CD14-positive monocyte (primary cell): ENCODE measurements around the gene SNX19. TPM values are rescaled to one million over a fixed set of nuclear protein-coding genes. Genes with fewer than 3 reads are reported as not detected.

Experiments
- DNase-seq, 3 donors: peaks; one replicate each; pipeline ENCODE4 v3.0.0-alpha.2; 2011 to 2022
- H2AFZ ChIP-seq: 2 replicates; pipeline ENCODE4 v1.6.0; 2012; ENCODE audit warnings: mild to moderate bottlenecking, low read depth, low read length, inconsistent platforms; ENCODE audit not compliant: insufficient read depth, poor library complexity, severe bottlenecking
- H3K27ac ChIP-seq, 2 donors: 1 replicate in 1 of 2; 2 replicates in 1 of 2; pipeline ENCODE4 v1.5.1; 2012 to 2013; ENCODE audit warnings: low read length in 2 of 2, control low read depth in 1 of 2, inconsistent platforms in 1 of 2, low read depth in 1 of 2, mild to moderate bottlenecking in 1 of 2
- H3K27me3 ChIP-seq, 2 donors: one replicate each; pipeline versions ENCODE4 v1.6.0 to v1.6.1; 2011 to 2013; ENCODE audit warnings: low read length in 2 of 2; ENCODE audit not compliant: control insufficient read depth in 2 of 2, insufficient read depth in 2 of 2
- H3K36me3 ChIP-seq, 2 donors: replicated peaks in 1 of 2; 1 replicate in 1 of 2; 2 replicates in 1 of 2; pipeline versions ENCODE4 v1.5.1 to v1.6.1; 2012 to 2013; ENCODE audit warnings: low read length in 2 of 2, control low read depth in 1 of 2, inconsistent platforms in 1 of 2, mild to moderate bottlenecking in 1 of 2; ENCODE audit not compliant: insufficient read depth in 2 of 2, control insufficient read depth in 1 of 2
- H3K4me1 ChIP-seq, 2 donors: 1 replicate in 1 of 2; 2 replicates in 1 of 2; pipeline versions ENCODE4 v1.5.1 to v1.6.1; 2012 to 2013; ENCODE audit warnings: low read length in 2 of 2, control low read depth in 1 of 2, inconsistent platforms in 1 of 2, mild to moderate bottlenecking in 1 of 2, moderate library complexity in 1 of 2; ENCODE audit not compliant: insufficient read depth in 2 of 2, control insufficient read depth in 1 of 2
- H3K4me2 ChIP-seq: replicated peaks from 2 replicates; pipeline ENCODE3; 2012; ENCODE audit warnings: low read length, moderate library complexity, mild to moderate bottlenecking; ENCODE audit not compliant: poor library complexity, severe bottlenecking; ENCODE audit errors: extremely low read depth
- H3K4me3 ChIP-seq, 3 experiments: fragments of 200-600 bp in 1 of 3; sonication (generic) in 1 of 3; replicated peaks in 1 of 3; 1 replicate in 2 of 3; 2 replicates in 1 of 3; pipeline ENCODE4 v1.5.1; 2011 to 2013; ENCODE audit warnings: low read length in 3 of 3, mild to moderate bottlenecking in 3 of 3, control low read depth in 2 of 3, low read depth in 2 of 3, inconsistent platforms in 1 of 3, moderate library complexity in 1 of 3
- H3K79me2 ChIP-seq: 2 replicates; pipeline ENCODE4 v1.6.0; 2012; ENCODE audit warnings: mild to moderate bottlenecking, control low read depth, inconsistent platforms, low read length, moderate library complexity; ENCODE audit not compliant: insufficient read depth
- H3K9ac ChIP-seq: 2 replicates; pipeline ENCODE4 v1.6.0; 2017; ENCODE audit warnings: low read length, mild to moderate bottlenecking; ENCODE audit not compliant: insufficient read depth, poor library complexity, severe bottlenecking
- H3K9me3 ChIP-seq, 2 donors: replicated peaks in 1 of 2; 1 replicate in 1 of 2; 2 replicates in 1 of 2; pipeline versions ENCODE4 v1.5.1 to v1.6.1; 2012 to 2013; ENCODE audit warnings: low read length in 2 of 2, control low read depth in 1 of 2; ENCODE audit not compliant: control insufficient read depth in 1 of 2, insufficient read depth in 1 of 2
- H4K20me1 ChIP-seq: 2 replicates; pipeline ENCODE4 v1.6.0; 2012; ENCODE audit warnings: mild to moderate bottlenecking, low read length, control low read depth, moderate library complexity; ENCODE audit not compliant: insufficient read depth
- H3K27ac Mint-ChIP-seq, 7 donors: one replicate each; pipeline ENCODE4 v1.8.0; 2020; ENCODE audit warnings: mild to moderate bottlenecking in 7 of 7, mixed read lengths in 7 of 7, moderate library complexity in 6 of 7, inconsistent platforms in 2 of 7
- H3K27me3 Mint-ChIP-seq, 3 donors: one replicate each; pipeline ENCODE4 v1.8.0; 2021 to 2022; ENCODE audit warnings: low read depth in 3 of 3, mild to moderate bottlenecking in 3 of 3, mixed read lengths in 3 of 3, moderate library complexity in 3 of 3, inconsistent platforms in 1 of 3
- H3K36me3 Mint-ChIP-seq, 2 donors: one replicate each; pipeline ENCODE4 v1.8.0; 2020; ENCODE audit warnings: mixed read lengths in 2 of 2, inconsistent platforms in 1 of 2, mild to moderate bottlenecking in 1 of 2
- H3K4me1 Mint-ChIP-seq: one replicate; pipeline ENCODE4 v1.8.0; 2020; ENCODE audit warnings: mild to moderate bottlenecking, mixed read lengths
- H3K4me3 Mint-ChIP-seq, 2 donors: one replicate each; pipeline ENCODE4 v1.8.0; 2020; ENCODE audit warnings: mild to moderate bottlenecking in 2 of 2, mixed read lengths in 2 of 2, moderate library complexity in 1 of 2
- H3K9me3 Mint-ChIP-seq, 7 donors: one replicate each; pipeline ENCODE4 v1.8.0; 2020 to 2022; ENCODE audit warnings: mixed read lengths in 7 of 7, mild to moderate bottlenecking in 6 of 7, moderate library complexity in 6 of 7, inconsistent platforms in 2 of 7
- WGBS: methylation state at CpG from one replicate; pipeline ENCODE4 v1.1.5; 2013; ENCODE audit warnings: missing lambda C conversion rate; ENCODE audit not compliant: insufficient coverage; 5-methylcytosine and 5-hydroxymethylcytosine counted together
- intact Hi-C, 2 donors: fragments of 100-400 bp; cut with micrococcal nuclease; formaldehyde crosslinking; loops; one replicate each; pipeline versions ENCODE4 v1.15.0 to v1.15.1; 2023
- polyA plus RNA-seq, 3 donors: library from polyadenylated mRNA; depleted of rRNA in 1 of 3; unstranded in 2 of 3; stranded (reverse) in 1 of 3; fragments of 300-500 nt in 2 of 3; fragments of >200 nt in 1 of 3; fragmentation: Illumina TruSeq in 2 of 3; gene quantifications; 1 replicate in 2 of 3; 2 replicates in 1 of 3; pipeline ENCODE4 v1.2.3, GENCODE V29; 2012 to 2021
- TF ChIP-seq, protein P1 (sequence below): fragments of 200-600 bp; IDR thresholded peaks from one replicate; pipeline ENCODE4 v1.8.0; 2022; ENCODE audit warnings: antibody characterized with exemption, mild to moderate bottlenecking

SNX19 gene
- polyA plus RNA-seq, 3 donors, result 13.6 to 23.3 (median 17.6) TPM

DNA sequence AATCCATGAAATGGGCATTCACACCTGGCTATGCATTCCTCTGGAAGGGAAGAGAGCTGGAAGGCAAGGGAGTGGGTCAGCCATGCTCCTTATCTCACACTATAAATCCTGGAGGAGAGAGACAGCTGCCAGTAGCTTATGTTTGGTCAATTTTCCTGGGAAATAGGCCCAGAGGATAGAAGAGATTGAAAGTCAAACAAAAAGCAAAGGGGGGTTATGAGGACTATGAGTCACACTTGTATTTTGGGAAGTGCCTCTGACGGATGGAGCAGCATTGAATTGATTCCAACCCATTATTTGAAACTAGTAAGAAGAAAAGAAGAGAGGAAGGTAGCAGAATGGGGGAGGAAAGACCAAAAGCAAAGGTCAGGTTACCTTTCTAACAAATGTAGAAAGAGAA lies 25.0 kb downstream of the SNX19 start:
- no peak for DNase-seq
- H3K4me2 ChIP-seq, result no peak overlapping the region
- no peaks in the 10 kb centered on the region for H3K27me3 ChIP-seq
- H3K27ac ChIP-seq, result no peak overlapping the region
- peaks cover 25% of the 10 kb centered on the region for H4K20me1 ChIP-seq
- Mint-ChIP-seq H3K9me3 (no peaks in the 10 kb centered on the region), H3K36me3 (peaks cover 33 to 58% of the 10 kb centered on the region in 2 donors), H3K27me3 (no peaks in the 10 kb centered on the region), H3K4me3 (no peak overlapping the region), H3K27ac (no peak overlapping the region), H3K4me1 (no peaks in the 10 kb centered on the region)
- TF ChIP-seq, protein P1, sequence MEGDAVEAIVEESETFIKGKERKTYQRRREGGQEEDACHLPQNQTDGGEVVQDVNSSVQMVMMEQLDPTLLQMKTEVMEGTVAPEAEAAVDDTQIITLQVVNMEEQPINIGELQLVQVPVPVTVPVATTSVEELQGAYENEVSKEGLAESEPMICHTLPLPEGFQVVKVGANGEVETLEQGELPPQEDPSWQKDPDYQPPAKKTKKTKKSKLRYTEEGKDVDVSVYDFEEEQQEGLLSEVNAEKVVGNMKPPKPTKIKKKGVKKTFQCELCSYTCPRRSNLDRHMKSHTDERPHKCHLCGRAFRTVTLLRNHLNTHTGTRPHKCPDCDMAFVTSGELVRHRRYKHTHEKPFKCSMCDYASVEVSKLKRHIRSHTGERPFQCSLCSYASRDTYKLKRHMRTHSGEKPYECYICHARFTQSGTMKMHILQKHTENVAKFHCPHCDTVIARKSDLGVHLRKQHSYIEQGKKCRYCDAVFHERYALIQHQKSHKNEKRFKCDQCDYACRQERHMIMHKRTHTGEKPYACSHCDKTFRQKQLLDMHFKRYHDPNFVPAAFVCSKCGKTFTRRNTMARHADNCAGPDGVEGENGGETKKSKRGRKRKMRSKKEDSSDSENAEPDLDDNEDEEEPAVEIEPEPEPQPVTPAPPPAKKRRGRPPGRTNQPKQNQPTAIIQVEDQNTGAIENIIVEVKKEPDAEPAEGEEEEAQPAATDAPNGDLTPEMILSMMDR, result no peak
- intact Hi-C loops, result no loop called here
- H3K36me3 ChIP-seq, result peaks cover 90 to 100% of the 10 kb centered on the region in 2 donors
- no peak overlapping the region for H3K4me3 ChIP-seq
- H3K4me1 ChIP-seq, result no peaks in the 10 kb centered on the region
- no peaks in the 10 kb centered on the region for H3K79me2 ChIP-seq
- no peak overlapping the region for H3K9ac ChIP-seq
- no peak overlapping the region for H2AFZ ChIP-seq
- H3K9me3 ChIP-seq, result no peaks in the 10 kb centered on the region
- no CpG with 5 or more reads among the region's 1 CpG for WGBS

DNA sequence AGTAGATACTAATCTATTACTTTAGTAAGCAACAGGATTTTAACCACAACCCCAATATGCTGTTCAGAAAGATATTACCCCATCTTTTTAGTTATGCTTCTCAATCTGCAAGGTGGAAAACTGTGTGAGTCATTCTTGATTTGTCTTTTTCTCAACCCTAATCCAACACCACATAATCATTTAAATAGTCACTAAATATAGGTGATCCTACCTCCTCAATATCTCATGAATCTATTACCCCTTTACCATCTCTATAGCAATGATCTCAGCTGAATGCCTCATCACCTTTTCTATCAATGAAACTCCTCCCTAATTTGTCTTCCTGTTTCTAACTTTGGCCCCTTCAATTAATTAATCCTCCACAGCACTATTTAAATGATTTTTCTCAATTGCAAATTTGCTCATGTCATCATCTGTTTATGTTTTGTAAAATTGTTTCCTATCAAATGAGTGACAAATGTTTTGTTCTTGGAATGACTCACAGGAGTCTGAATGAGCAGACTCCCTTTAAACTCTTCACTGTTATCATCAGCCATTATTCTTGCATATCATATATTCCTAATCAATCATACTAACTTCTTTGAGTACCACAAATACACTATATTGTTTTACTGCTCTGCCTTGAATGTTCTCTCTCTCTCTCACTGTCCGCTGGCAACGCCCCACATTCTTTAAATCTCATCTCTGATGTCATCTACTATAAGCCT lies 26.1 kb downstream of the SNX19 start:
- H2AFZ ChIP-seq, result no peak overlapping the region
- H3K4me2 ChIP-seq, result no peak overlapping the region
- no peak for DNase-seq
- H3K27me3 ChIP-seq, result no peaks in the 10 kb centered on the region
- Mint-ChIP-seq H3K4me1 (no peaks in the 10 kb centered on the region), H3K36me3 (peaks cover 33 to 56% of the 10 kb centered on the region in 2 donors), H3K27me3 (no peaks in the 10 kb centered on the region), H3K4me3 (no peak overlapping the region), H3K27ac (no peak overlapping the region), H3K9me3 (no peaks in the 10 kb centered on the region)
- no peak overlapping the region for H3K4me3 ChIP-seq
- no peak overlapping the region for H3K9ac ChIP-seq
- no peaks in the 10 kb centered on the region for H3K4me1 ChIP-seq
- H3K9me3 ChIP-seq, result no peaks in the 10 kb centered on the region
- peaks cover 16% of the 10 kb centered on the region for H4K20me1 ChIP-seq
- TF ChIP-seq, protein P1, result no peak
- WGBS, result 75% methylated on average over 1 of the region's 2 CpGs
- peaks cover 87 to 100% of the 10 kb centered on the region in 2 donors for H3K36me3 ChIP-seq
- no peak overlapping the region for H3K27ac ChIP-seq
- no peaks in the 10 kb centered on the region for H3K79me2 ChIP-seq
- intact Hi-C loops, result no loop called here
